Mucosa of rectum (tissue), 2 donors: ENCODE results near the gene RNF103.
"Not testable (repeated sequence)": the region's sequence is repeated elsewhere in the genome, so short reads cannot be mapped to it uniquely, and the experiment has no call there.

ENCODE experiments used
- H3K27ac ChIP-seq, 2 donors: one replicate each; pipeline ENCODE4 v1.7.0; 2013; ENCODE audit warnings: inconsistent platforms in 2 of 2, low read depth in 2 of 2, low read length in 2 of 2
- H3K27me3 ChIP-seq, 2 donors: one replicate each; pipeline ENCODE4 v1.7.0; 2013; ENCODE audit warnings: low read length in 2 of 2; ENCODE audit not compliant: control insufficient read depth in 2 of 2, insufficient read depth in 2 of 2
- H3K36me3 ChIP-seq, 2 donors: one replicate each; pipeline ENCODE4 v1.7.0; 2013; ENCODE audit warnings: low read length in 2 of 2; ENCODE audit not compliant: control insufficient read depth in 2 of 2, insufficient read depth in 2 of 2
- H3K4me1 ChIP-seq, 2 donors: one replicate each; pipeline ENCODE4 v1.7.0; 2013; ENCODE audit warnings: low read length in 2 of 2, mild to moderate bottlenecking in 1 of 2; ENCODE audit not compliant: control insufficient read depth in 2 of 2, insufficient read depth in 2 of 2
- H3K4me3 ChIP-seq, 2 donors: one replicate each; pipeline ENCODE4 v1.7.0; 2013; ENCODE audit warnings: low read length in 2 of 2
- H3K9ac ChIP-seq, 2 donors: one replicate each; pipeline ENCODE4 v1.7.0; 2013; ENCODE audit warnings: low read length in 2 of 2, low read depth in 1 of 2, mild to moderate bottlenecking in 1 of 2
- H3K9me3 ChIP-seq, 2 donors: one replicate each; pipeline ENCODE4 v1.7.0; 2013; ENCODE audit warnings: low read length in 2 of 2; ENCODE audit not compliant: control insufficient read depth in 2 of 2
- donor health status: healthy.
- donor health status: Normal muscosa, but diverticular disease.

The RNF103 gene

DNA sequence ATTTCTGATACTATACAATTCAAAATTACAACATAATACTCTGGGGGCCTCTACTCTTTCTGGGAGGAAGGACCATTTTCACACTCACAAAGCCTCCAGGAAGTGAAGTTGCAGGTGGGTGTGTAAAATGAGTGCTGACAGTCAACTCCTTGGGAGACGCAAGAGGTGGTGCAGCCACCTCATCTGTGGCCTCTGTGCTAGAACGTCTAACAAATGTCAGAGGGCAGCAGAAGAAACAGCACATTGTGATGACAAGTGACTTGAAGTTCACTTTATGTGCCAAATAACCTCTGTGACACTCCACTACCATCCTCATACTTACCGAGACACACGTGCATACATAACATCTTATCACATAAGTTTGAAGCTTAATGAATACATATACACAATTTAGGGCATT lies 10.2 kb downstream of the RNF103 start:
- Histone ChIP-seq H3K9me3 (no peaks in the 10 kb centered on the region), H3K27me3 (no peaks in the 10 kb centered on the region), H3K4me3 (no peak overlapping the region), H3K9ac (no peak overlapping the region), H3K27ac (no peak overlapping the region), H3K4me1 (no peaks in the 10 kb centered on the region), H3K36me3 (peaks cover 30 to 64% of the 10 kb centered on the region in 2 donors)

DNA sequence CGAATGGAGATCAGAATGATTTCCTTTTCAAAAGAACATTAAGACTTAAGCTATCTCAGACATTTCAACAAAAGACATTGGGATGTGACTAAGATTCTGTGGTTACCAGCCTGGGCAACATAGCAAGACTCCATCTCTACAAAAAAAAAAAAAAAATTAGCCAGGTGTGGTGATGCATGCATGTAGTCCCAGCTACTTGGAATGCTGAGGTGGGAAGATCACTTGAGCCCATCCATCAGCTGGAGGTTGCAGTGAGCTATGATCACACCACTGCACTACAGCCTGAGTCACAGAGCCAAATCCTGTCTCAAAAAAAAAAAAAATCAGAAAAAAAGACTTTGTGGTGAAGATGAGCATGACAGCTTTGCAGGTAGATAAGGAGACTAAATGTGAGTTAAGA lies 12.8 kb downstream of the RNF103 start:
- H3K9ac ChIP-seq, result no peak overlapping the region
- H3K9me3 ChIP-seq, result no peaks in the 10 kb centered on the region
- no peak overlapping the region for H3K4me3 ChIP-seq
- no peaks in the 10 kb centered on the region for H3K4me1 ChIP-seq
- H3K36me3 ChIP-seq, result peaks cover 23 to 56% of the 10 kb centered on the region in 2 donors
- no peaks in the 10 kb centered on the region for H3K27me3 ChIP-seq
- no peak overlapping the region for H3K27ac ChIP-seq

DNA sequence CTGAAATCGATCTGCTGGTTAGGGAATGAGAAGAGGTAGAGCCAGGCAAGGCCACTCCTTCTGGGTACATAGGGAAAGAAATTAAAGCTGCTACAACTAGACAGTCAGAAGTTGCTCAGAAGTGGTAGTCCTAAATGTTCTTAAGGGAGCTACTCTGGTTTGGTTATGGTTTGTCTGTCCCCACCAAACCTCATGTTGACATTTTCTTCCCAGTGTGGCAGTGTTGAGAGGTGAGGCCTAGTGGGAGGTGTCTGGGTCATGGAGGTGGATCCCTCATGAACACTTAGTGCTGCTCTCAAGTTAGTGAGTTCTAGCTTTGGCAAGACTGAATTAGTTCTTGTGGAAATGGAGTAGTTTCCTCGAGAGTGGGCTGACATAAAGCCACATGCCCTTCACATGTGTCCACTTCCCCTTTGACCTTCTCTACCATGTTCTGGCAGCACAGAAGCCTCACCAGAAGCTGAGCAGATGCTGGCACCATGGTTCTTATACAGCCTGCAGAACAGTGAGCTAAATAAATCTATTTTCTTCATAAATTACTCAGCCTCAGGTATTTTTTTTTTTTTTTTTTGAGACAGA lies 14.7 kb downstream of the RNF103 start:
- H3K27me3 ChIP-seq, result no peaks in the 10 kb centered on the region
- H3K4me3 ChIP-seq, result no peak overlapping the region
- H3K9me3 ChIP-seq, result no peaks in the 10 kb centered on the region
- no peaks in the 10 kb centered on the region for H3K4me1 ChIP-seq
- H3K36me3 ChIP-seq, result peaks cover 21 to 63% of the 10 kb centered on the region in 2 donors
- H3K27ac ChIP-seq, result no peak overlapping the region
- no peak overlapping the region for H3K9ac ChIP-seq

DNA sequence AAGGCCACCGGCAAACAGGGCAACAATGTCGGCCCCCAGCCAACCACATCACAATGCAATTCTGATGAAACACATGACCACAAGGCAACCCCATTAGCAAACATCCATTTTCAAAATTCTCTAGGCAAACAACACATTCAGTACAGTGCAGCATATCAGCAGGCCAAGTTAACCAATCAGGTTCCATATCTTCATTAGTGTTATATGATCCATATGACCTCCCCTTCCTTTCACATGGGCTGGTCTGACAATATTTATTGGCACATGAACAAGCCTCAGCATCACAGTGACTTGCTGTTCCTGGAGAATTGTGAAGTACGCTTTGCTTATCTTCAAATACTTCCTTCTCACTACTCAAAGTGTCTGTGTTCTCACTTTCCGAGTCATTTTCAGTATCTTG lies 19.8 kb downstream of the RNF103 start:
- H3K9me3 ChIP-seq, result no peaks in the 10 kb centered on the region
- H3K4me3 ChIP-seq, result peak overlapping the region in 1 of 2 donors; percentile 28
- peaks cover 14 to 35% of the 10 kb centered on the region in 2 donors for H3K36me3 ChIP-seq
- H3K27ac ChIP-seq, result no peak overlapping the region
- no peaks in the 10 kb centered on the region for H3K4me1 ChIP-seq
- H3K9ac ChIP-seq, result no peak overlapping the region
- no peaks in the 10 kb centered on the region for H3K27me3 ChIP-seq

DNA sequence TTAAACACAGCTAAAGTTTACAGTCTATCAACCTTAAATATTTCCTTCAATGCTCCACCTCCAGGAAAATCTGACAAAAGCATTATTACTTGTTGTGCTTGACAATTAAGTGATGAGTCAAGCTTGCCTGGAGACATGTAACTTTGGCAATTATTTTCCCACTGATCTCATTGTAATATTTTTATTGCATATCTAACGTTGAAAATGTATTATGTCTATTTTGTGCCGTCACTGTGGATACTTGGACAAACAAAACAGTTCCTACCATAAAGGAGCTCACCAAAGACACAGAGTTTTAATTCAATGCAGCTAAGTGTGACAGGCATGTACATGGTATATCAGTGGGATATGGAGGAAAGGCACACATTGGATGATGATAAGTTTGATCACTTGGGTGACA lies 24.7 kb downstream of the RNF103 start:
- no peaks in the 10 kb centered on the region for H3K9me3 ChIP-seq
- H3K27me3 ChIP-seq, result no peaks in the 10 kb centered on the region
- H3K4me3 ChIP-seq, result no peak overlapping the region
- no peak overlapping the region for H3K27ac ChIP-seq
- no peaks in the 10 kb centered on the region for H3K4me1 ChIP-seq
- H3K36me3 ChIP-seq, result peaks cover 4 to 6% of the 10 kb centered on the region in 2 donors
- no peak overlapping the region for H3K9ac ChIP-seq

DNA sequence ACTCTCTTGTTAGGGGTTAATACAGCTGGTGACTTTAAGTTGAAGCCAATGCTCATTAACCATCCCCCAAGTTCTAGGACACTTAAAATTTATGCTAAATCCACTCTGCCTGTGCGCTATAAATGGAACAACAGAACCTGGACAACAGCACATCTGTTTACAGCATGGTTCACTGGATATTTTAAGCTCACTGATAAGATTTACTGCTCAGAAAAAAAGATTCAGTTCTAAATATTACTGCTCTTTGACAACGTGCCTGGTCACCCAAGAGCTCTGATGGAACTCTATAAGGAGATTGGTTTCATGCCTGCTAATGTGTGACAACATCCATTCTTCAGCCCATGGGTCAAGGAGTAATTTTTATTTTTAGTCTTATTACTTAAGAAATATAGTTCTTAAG lies 27.5 kb downstream of the RNF103 start:
- Histone ChIP-seq H3K27me3 (no peaks in the 10 kb centered on the region), H3K27ac (no peak overlapping the region), H3K36me3 (no peaks in the 10 kb centered on the region), H3K9ac (no peak overlapping the region), H3K4me3 (no peak overlapping the region), H3K4me1 (no peaks in the 10 kb centered on the region), H3K9me3 (no peaks in the 10 kb centered on the region)

DNA sequence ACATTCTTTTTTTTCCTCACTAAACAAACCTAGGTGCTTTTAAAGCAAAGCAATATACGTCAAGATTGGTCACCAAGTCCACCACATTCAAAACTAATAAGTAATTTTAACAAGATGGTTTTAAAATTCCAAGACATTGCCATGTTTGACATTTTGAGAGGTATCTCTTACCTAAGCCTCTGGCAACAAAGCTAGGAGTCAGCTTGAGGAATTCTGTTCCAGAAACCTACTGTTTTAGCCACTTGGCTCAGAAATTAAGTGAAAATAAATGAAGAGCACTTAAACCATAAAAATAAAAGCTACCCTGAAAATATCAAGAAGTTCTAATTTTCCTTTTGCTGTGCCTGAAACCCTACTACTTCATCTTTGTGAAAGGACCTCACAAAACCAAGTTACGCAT lies 30.4 kb downstream of the RNF103 start:
- Histone ChIP-seq H3K27ac (no peak overlapping the region), H3K9me3 (no peaks in the 10 kb centered on the region)

DNA sequence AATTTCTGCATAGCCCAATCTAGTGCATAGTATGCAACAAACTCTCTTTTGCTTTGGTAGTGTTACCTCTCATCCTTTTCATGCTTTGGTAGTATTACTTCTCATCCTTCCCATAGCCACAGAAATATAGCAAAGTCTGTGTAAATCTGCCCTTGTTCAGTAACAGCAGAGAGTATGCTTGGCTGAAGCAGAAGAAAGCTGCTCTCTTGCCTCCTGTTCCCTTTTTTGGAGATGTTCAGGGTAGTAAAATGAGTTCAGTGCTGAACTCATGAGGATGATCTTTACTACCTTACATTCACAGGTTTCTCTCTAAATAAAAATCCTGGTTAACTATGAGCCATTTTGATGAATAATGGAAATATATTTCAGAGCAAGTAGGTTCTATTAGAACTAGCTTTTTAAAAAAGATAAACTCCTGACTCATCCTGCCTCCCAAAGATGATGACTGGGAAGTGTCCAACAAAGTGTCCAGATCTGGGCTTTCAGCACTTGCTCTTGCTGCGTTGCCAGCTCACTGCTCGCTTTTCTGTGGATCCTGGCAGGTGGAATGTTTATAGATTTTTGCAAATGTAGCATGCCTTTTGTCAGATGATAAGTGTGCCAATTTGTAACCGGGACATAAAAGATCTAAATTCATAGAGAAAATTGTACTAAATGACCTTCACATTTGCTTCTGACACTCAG lies 31.0 kb downstream of the RNF103 start:
- no peaks in the 10 kb centered on the region for H3K36me3 ChIP-seq
- H3K4me1 ChIP-seq, result no peaks in the 10 kb centered on the region
- no peaks in the 10 kb centered on the region for H3K9me3 ChIP-seq
- H3K4me3 ChIP-seq, result no peak overlapping the region
- no peak overlapping the region for H3K27ac ChIP-seq
- H3K27me3 ChIP-seq, result no peaks in the 10 kb centered on the region
- no peak overlapping the region for H3K9ac ChIP-seq

More for the DNA sequence above, 30.4 kb downstream of the RNF103 start:
- Histone ChIP-seq H3K9ac (no peak overlapping the region), H3K36me3 (no peaks in the 10 kb centered on the region), H3K4me1 (no peaks in the 10 kb centered on the region), H3K27me3 (no peaks in the 10 kb centered on the region), H3K4me3 (no peak overlapping the region)

DNA sequence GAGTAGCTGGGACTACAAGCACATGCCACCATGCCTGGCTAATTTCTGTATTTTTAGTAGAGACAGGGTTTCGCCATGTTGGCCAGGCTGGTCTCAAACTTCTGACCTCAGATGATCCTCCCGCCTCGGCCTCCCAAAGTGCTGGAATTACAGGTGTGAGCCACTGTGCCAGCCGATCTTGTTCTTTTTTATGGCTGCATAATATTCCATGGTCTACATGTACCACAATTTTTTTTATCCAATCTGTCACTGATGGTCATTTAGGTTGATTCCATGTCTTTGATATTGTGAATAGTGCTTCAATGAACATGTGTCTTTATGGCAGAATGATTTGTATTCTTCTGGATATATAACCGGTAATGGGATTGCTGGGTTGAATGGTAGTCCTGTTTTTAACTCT lies 34.0 kb downstream of the RNF103 start:
- not testable (repeated sequence) for H3K36me3 ChIP-seq, H3K9ac ChIP-seq, H3K27me3 ChIP-seq, H3K9me3 ChIP-seq, H3K27ac ChIP-seq, H3K4me3 ChIP-seq, H3K4me1 ChIP-seq

DNA sequence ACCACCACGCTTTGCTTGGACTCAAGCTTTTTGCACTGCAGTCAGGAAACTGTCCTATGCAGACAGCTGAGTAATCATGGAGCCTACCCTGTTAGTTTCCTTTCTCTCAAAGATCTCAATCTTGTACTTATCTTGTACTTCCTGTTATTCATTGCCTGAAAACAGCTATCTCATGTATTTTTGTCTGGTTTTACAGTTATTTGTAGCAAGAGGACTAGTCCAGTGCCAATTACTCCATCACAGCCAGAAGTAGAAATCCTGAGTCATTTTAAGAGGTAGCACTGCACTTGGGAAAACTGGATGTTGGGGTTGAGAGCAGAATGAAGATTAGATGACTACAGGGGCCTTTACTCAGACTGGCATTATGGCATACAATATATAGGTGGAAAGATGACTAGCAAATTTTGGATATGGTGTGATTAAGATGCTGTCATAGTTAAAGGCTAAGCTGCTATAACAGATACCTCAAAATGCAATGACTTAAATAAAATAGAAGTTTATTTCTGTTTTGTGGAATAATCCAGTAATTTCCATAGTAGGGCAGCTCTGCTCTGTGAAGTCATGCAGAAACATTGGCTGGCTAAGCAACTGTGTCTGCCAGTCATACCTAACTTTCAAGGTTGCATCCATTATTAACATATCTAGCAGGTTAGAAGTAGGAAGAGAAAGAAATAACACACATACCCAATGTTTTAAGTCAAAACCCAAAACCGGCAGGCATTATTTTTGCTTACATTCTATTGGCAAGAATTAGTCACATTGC lies 39.3 kb downstream of the RNF103 start:
- peak overlapping the region; percentile 13 to 39 for H3K27ac ChIP-seq
- no peaks in the 10 kb centered on the region for H3K4me1 ChIP-seq
- no peak overlapping the region for H3K4me3 ChIP-seq
- H3K9ac ChIP-seq, result no peak overlapping the region
- no peaks in the 10 kb centered on the region for H3K27me3 ChIP-seq
- H3K9me3 ChIP-seq, result no peaks in the 10 kb centered on the region
- H3K36me3 ChIP-seq, result no peaks in the 10 kb centered on the region
